ENCODE measurements around the gene ARHGAP22. TPM values are rescaled to one million over a fixed set of nuclear protein-coding genes. Genes with fewer than 3 reads are reported as not detected.
"Not testable (repeated sequence)": the region's sequence is repeated elsewhere in the genome, so short reads cannot be mapped to it uniquely, and the experiment has no call there.

ARHGAP22 gene
- total and polyA plus RNA-seq, 2 donors (not counting 1 experiment from before 2014, with no cell fraction given): 10.4 to 75.5 TPM

DNA sequence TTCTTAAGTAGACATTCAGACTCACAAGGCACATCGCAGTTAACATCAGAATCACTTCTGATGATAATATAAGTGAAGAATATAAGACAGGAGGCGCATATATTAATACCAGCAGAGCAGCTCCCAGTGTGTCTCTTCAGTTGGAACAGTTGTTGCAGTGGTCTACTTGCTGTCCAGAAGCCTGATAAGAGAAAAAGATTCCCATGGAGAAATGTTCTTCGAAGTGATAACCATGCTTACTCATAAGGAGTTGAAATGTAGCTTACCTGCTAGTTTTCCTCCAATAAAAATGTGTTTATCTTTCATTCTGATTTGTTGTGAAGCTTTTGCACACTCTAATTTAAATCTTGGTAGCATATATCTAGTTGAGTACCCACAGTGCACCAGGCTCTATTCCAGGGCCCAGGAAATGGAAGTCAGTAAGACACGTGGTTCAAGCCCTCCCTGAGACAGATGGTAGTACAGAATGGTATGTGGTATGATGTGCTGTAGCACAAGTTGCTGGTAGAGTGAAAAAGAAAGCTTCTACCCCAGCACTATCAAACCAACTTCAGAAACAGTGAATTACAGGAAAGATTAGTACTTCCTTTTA lies 174.4 kb downstream of the ARHGAP22 start:
- Histone ChIP-seq H3K4me1 (ENCODE audit: control insufficient read depth, extremely low read depth, insufficient read depth, low read length) (no peaks in the 10 kb centered on the region), H2AFZ (ENCODE audit: low read length) (no peak overlapping the region), H3K4me2 (ENCODE audit: extremely low read depth, insufficient read depth, low read length) (no peak overlapping the region), H3K36me3 (ENCODE audit: control insufficient read depth, insufficient read depth, low read length) (no peaks in the 10 kb centered on the region), H3K27me3 (ENCODE audit: control insufficient read depth, insufficient read depth, low read length) (no peaks in the 10 kb centered on the region), H4K20me1 (ENCODE audit: control insufficient read depth, extremely low read depth, insufficient read depth, low read length) (no peaks in the 10 kb centered on the region), H3K79me2 (ENCODE audit: control insufficient read depth, insufficient read depth, low read length) (no peaks in the 10 kb centered on the region), H3K27ac (ENCODE audit: insufficient read depth, low read length) (no peak overlapping the region), H3K4me3 (replicated peaks in 1 of 4; ENCODE audit: control extremely low read depth in 1 of 4, insufficient read depth in 1 of 4, low read depth in 3 of 4, low read length in 4 of 4) (no peak overlapping the region), H3K9me3 (ENCODE audit: control insufficient read depth, insufficient read depth, low read depth, low read length) (no peaks in the 10 kb centered on the region), H3K9ac (ENCODE audit: insufficient read depth, low read length) (no peak overlapping the region)
- no peak for TF ChIP-seq CTCF (conservative IDR thresholded peaks at IDR 0.05 in 1 of 2, IDR thresholded peaks at IDR 0.05 in 1 of 2; ENCODE audit: low read depth in 1 of 2, low read length in 2 of 2)
- no peak for TF ChIP-seq EZH2 (IDR thresholded peaks at IDR 0.05; ENCODE audit: low read length, missing control alignments)
- DNase-seq (ENCODE audit: low read depth in 2 of 2): no peak

DNA sequence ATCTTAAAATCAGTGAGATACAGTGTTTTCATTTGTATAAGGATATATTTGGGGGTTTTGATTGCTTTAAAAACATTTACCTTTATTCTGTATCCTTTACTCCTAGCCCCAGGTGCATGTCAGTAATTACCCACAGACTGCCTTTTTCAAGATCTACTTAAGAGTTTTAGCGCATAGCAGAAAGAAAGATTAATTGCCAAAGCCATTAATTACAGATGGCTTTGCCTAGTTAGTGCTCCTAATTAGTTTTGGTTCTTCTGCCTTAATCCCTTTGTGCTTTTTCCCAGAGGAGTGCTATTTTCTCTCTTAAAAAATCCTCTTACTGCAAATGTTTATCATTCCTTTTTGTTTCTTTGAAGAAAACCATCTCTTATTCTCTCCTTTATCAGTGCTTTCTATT lies 175.6 kb downstream of the ARHGAP22 start:
- DNase-seq (ENCODE audit: low read depth in 2 of 2): no peak
- Histone ChIP-seq H3K36me3 (ENCODE audit: control insufficient read depth, insufficient read depth, low read length) (no peaks in the 10 kb centered on the region), H3K79me2 (ENCODE audit: control insufficient read depth, insufficient read depth, low read length) (no peaks in the 10 kb centered on the region), H3K27me3 (ENCODE audit: control insufficient read depth, insufficient read depth, low read length) (no peaks in the 10 kb centered on the region), H3K27ac (ENCODE audit: insufficient read depth, low read length) (no peak overlapping the region), H3K4me2 (ENCODE audit: extremely low read depth, insufficient read depth, low read length) (no peak overlapping the region), H3K9me3 (ENCODE audit: control insufficient read depth, insufficient read depth, low read depth, low read length) (no peaks in the 10 kb centered on the region), H3K4me1 (ENCODE audit: control insufficient read depth, extremely low read depth, insufficient read depth, low read length) (no peaks in the 10 kb centered on the region), H2AFZ (ENCODE audit: low read length) (no peak overlapping the region), H3K9ac (ENCODE audit: insufficient read depth, low read length) (no peak overlapping the region), H4K20me1 (ENCODE audit: control insufficient read depth, extremely low read depth, insufficient read depth, low read length) (no peaks in the 10 kb centered on the region), H3K4me3 (replicated peaks in 1 of 4; ENCODE audit: control extremely low read depth in 1 of 4, insufficient read depth in 1 of 4, low read depth in 3 of 4, low read length in 4 of 4) (no peak overlapping the region)
- TF ChIP-seq EZH2 (IDR thresholded peaks at IDR 0.05; ENCODE audit: low read length, missing control alignments): no peak

DNA sequence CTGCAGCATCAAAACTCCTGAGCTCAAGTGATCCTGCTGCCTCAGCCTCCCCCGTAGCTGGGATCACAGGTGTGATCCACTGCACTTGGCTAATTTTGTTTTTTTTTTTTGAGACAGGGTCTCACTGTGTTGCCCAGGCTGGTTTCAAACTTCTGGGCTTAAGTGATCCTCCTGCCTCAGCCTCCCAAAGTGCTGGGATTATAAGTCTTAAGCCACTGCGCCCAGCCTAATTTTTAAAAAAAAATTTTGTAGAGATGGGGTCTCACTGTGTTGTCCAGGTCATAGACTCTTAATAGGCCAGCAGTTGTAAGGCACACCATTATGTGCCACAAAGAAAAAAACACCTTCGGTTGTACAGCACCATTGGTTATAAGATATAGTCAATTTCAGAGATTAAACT lies 176.0 kb downstream of the ARHGAP22 start:
- H3K79me2 ChIP-seq (ENCODE audit: control insufficient read depth, insufficient read depth, low read length): no peaks in the 10 kb centered on the region
- no peaks in the 10 kb centered on the region for H3K27me3 ChIP-seq (ENCODE audit: control insufficient read depth, insufficient read depth, low read length)
- H3K4me3 ChIP-seq (replicated peaks in 1 of 4; ENCODE audit: control extremely low read depth in 1 of 4, insufficient read depth in 1 of 4, low read depth in 3 of 4, low read length in 4 of 4): no peak overlapping the region
- H3K4me1 ChIP-seq (ENCODE audit: control insufficient read depth, extremely low read depth, insufficient read depth, low read length): no peaks in the 10 kb centered on the region
- no peak for TF ChIP-seq EZH2 (IDR thresholded peaks at IDR 0.05; ENCODE audit: low read length, missing control alignments)
- no peak overlapping the region for H3K9ac ChIP-seq (ENCODE audit: insufficient read depth, low read length)
- no peaks in the 10 kb centered on the region for H3K9me3 ChIP-seq (ENCODE audit: control insufficient read depth, insufficient read depth, low read depth, low read length)
- no peak overlapping the region for H2AFZ ChIP-seq (ENCODE audit: low read length)
- no peak for DNase-seq (ENCODE audit: low read depth in 2 of 2)
- no peak overlapping the region for H3K27ac ChIP-seq (ENCODE audit: insufficient read depth, low read length)
- no peaks in the 10 kb centered on the region for H3K36me3 ChIP-seq (ENCODE audit: control insufficient read depth, insufficient read depth, low read length)
- no peaks in the 10 kb centered on the region for H4K20me1 ChIP-seq (ENCODE audit: control insufficient read depth, extremely low read depth, insufficient read depth, low read length)
- H3K4me2 ChIP-seq (ENCODE audit: extremely low read depth, insufficient read depth, low read length): no peak overlapping the region

DNA sequence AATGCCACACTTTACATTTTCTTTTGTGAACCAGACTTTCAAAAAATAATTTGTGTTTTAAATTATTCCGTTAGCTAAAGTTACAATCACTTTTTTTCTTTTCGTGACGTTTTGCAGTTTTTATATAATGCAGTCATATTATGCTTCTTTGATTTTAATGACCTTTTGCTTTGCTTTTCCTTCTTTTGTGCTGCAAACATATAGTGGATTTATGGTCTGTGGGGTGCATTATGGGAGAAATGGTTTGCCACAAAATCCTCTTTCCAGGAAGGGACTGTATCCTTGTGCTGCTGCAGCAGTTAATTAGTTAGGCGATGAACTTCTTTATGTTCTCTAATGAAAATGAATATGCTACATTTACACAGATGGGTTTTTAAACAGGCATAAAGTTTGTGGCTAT lies 181.0 kb downstream of the ARHGAP22 start:
- Histone ChIP-seq H3K79me2 (ENCODE audit: control insufficient read depth, insufficient read depth, low read length) (no peaks in the 10 kb centered on the region), H3K9ac (ENCODE audit: insufficient read depth, low read length) (no peak overlapping the region), H3K4me2 (ENCODE audit: extremely low read depth, insufficient read depth, low read length) (no peak overlapping the region), H3K27me3 (ENCODE audit: control insufficient read depth, insufficient read depth, low read length) (no peaks in the 10 kb centered on the region), H3K36me3 (ENCODE audit: control insufficient read depth, insufficient read depth, low read length) (no peaks in the 10 kb centered on the region), H3K27ac (ENCODE audit: insufficient read depth, low read length) (no peak overlapping the region), H3K4me3 (replicated peaks in 1 of 4; ENCODE audit: control extremely low read depth in 1 of 4, insufficient read depth in 1 of 4, low read depth in 3 of 4, low read length in 4 of 4) (no peak overlapping the region), H4K20me1 (ENCODE audit: control insufficient read depth, extremely low read depth, insufficient read depth, low read length) (no peaks in the 10 kb centered on the region), H3K4me1 (ENCODE audit: control insufficient read depth, extremely low read depth, insufficient read depth, low read length) (no peaks in the 10 kb centered on the region), H2AFZ (ENCODE audit: low read length) (no peak overlapping the region), H3K9me3 (ENCODE audit: control insufficient read depth, insufficient read depth, low read depth, low read length) (no peaks in the 10 kb centered on the region)
- no peak for TF ChIP-seq EZH2 (IDR thresholded peaks at IDR 0.05; ENCODE audit: low read length, missing control alignments)
- no peak for TF ChIP-seq CTCF (conservative IDR thresholded peaks at IDR 0.05 in 1 of 2, IDR thresholded peaks at IDR 0.05 in 1 of 2; ENCODE audit: low read depth in 1 of 2, low read length in 2 of 2)
- no peak for DNase-seq (ENCODE audit: low read depth in 2 of 2)

GRCh38 chr10:48421862-48422261 lies 183.0 kb downstream of the ARHGAP22 start:
- H3K27me3 ChIP-seq (ENCODE audit: control insufficient read depth, insufficient read depth, low read length); H3K4me3 ChIP-seq (replicated peaks in 1 of 4; ENCODE audit: control extremely low read depth in 1 of 4, insufficient read depth in 1 of 4, low read depth in 3 of 4, low read length in 4 of 4); H3K79me2 ChIP-seq (ENCODE audit: control insufficient read depth, insufficient read depth, low read length); H3K9ac ChIP-seq (ENCODE audit: insufficient read depth, low read length); H3K27ac ChIP-seq (ENCODE audit: insufficient read depth, low read length); H2AFZ ChIP-seq (ENCODE audit: low read length); H3K9me3 ChIP-seq (ENCODE audit: control insufficient read depth, insufficient read depth, low read depth, low read length); DNase-seq (ENCODE audit: low read depth in 2 of 2); H3K4me1 ChIP-seq (ENCODE audit: control insufficient read depth, extremely low read depth, insufficient read depth, low read length); H3K36me3 ChIP-seq (ENCODE audit: control insufficient read depth, insufficient read depth, low read length); H3K4me2 ChIP-seq (ENCODE audit: extremely low read depth, insufficient read depth, low read length); H4K20me1 ChIP-seq (ENCODE audit: control insufficient read depth, extremely low read depth, insufficient read depth, low read length): not testable (repeated sequence)
